Measurements from ENCODE around the gene EPHA5.

GRCh38 chr4:65399084-65399483 is 271.2 kb downstream of the EPHA5 start:
- no peak for TF ChIP-seq CTCF (IDR thresholded peaks at IDR 0.05)
- TF ChIP-seq SMAD3 (CRISPR knock-in tag; IDR thresholded peaks at IDR 0.05; ENCODE audit: borderline replicate concordance): no peak
- no peak for TF ChIP-seq USF2 (CRISPR knock-in tag; IDR thresholded peaks at IDR 0.05)
- TF ChIP-seq ZNF263 (CRISPR knock-in tag; IDR thresholded peaks at IDR 0.05; ENCODE audit: low read depth): no peak

Measured in WTC11 (cell line).